ENCODE measurements around the gene SPIRE2.

GRCh38 chr16:89808475-89808874 is 19.8 kb upstream of the SPIRE2 start:
- TF ChIP-seq CTCF (IDR thresholded peaks at IDR 0.05) (no peak), REST (IDR thresholded peaks at IDR 0.05; ENCODE audit: insufficient read depth in 1 of 2, low read depth in 2 of 2, low read length in 1 of 2) (no peak), POLR2AphosphoS5 (IDR thresholded peaks at IDR 0.05; ENCODE audit: low read depth, low read length) (no peak)

Data from Panc1 (cell line).